Mammary epithelial cell (primary cell): ENCODE results near the gene ZNF641.

Experiments used
- CTCF ChIP-seq, 2 donors: IDR thresholded peaks in 1 of 2; conservative IDR thresholded peaks in 1 of 2; 2 replicates each; pipeline ENCODE4 v1.5.1; 2011 to 2012; ENCODE audit warnings: inconsistent platforms in 2 of 2, low read length in 2 of 2, mild to moderate bottlenecking in 2 of 2, control low read depth in 1 of 2, low read depth in 1 of 2; ENCODE audit not compliant: insufficient read depth in 1 of 2; ENCODE audit errors: extremely low read depth in 1 of 2
- EZH2 ChIP-seq: IDR thresholded peaks from 2 replicates; pipeline ENCODE4 v1.6.1; 2012; ENCODE audit warnings: low read length, inconsistent platforms, borderline replicate concordance

- TF ChIP-seq CTCF (conservative IDR thresholded peaks at IDR 0.05 in 1 of 2, IDR thresholded peaks at IDR 0.05 in 1 of 2; ENCODE audit: extremely low read depth in 1 of 2, insufficient read depth in 1 of 2, low read depth in 1 of 2, low read length in 2 of 2) (no peak), EZH2 (no peak)
Measured at GRCh38 chr12:48389409-48389808, 38.7 kb upstream of the ZNF641 start.
